ENCODE results near the gene REXO1.

DNA sequence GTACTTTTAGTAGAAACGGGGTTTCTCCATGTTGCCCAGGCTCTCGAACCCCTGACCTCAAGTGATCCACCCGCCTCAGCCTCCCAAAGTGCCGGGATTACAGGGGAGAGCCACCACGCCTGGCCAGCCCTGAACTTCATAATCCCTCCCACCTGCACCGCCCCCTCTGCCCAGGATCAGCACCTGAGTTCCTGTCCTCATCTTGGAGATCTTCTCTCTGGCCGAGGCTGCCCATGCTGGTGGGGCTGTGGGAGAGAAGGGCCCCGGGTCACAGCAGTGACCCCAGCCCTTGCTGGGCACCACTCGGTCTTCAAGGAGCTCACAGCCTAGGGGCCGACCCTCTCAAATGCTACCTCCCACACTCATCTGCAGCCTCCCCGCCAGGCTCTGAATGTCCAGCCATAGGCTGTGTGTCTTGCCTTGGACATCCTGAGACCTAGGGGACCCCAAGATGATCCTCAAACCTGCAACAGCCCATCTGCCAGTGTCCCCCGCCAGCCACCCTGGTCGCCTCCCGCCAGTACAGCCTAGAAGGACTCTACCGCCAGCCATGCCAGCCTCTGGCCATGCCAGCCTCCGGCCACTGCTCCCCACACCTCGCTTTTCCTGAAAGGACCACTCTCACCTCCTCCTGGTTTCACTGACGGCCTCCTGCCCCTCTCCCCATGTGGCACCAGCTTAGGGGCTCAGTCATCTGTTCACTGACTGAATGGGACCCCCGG is 37.7 kb downstream of the REXO1 start:
- TF ChIP-seq, protein P1, sequence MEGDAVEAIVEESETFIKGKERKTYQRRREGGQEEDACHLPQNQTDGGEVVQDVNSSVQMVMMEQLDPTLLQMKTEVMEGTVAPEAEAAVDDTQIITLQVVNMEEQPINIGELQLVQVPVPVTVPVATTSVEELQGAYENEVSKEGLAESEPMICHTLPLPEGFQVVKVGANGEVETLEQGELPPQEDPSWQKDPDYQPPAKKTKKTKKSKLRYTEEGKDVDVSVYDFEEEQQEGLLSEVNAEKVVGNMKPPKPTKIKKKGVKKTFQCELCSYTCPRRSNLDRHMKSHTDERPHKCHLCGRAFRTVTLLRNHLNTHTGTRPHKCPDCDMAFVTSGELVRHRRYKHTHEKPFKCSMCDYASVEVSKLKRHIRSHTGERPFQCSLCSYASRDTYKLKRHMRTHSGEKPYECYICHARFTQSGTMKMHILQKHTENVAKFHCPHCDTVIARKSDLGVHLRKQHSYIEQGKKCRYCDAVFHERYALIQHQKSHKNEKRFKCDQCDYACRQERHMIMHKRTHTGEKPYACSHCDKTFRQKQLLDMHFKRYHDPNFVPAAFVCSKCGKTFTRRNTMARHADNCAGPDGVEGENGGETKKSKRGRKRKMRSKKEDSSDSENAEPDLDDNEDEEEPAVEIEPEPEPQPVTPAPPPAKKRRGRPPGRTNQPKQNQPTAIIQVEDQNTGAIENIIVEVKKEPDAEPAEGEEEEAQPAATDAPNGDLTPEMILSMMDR (IDR thresholded peaks at IDR 0.05), result no peak
- no peak for TF ChIP-seq POLR2A (IDR thresholded peaks at IDR 0.05)

Measured in testis (tissue), 2 donors.